ENCODE measurements around the gene ITGB6.

Gene ITGB6

GRCh38 chr2:160085662-160086061 is 114.4 kb downstream of the ITGB6 start:
- DNase-seq = no peak

GRCh38 chr2:160077912-160078810 is 121.9 kb downstream of the ITGB6 start:
- no peak for DNase-seq

GRCh38 chr2:160076914-160077313 is 123.2 kb downstream of the ITGB6 start:
- no peak for DNase-seq

GRCh38 chr2:160076241-160076640 is 123.8 kb downstream of the ITGB6 start:
- no peak for DNase-seq

GRCh38 chr2:160075171-160075570 is 124.9 kb downstream of the ITGB6 start:
- DNase-seq = no peak

- no peak for DNase-seq
Observed at GRCh38 chr2:160073284-160073888, 126.7 kb downstream of the ITGB6 start.

- DNase-seq = no peak
Observed at GRCh38 chr2:160068906-160069305, 131.2 kb downstream of the ITGB6 start.

GRCh38 chr2:160064916-160065315 is 135.2 kb downstream of the ITGB6 start:
- no peak for DNase-seq

GRCh38 chr2:160063879-160064612 is 136.0 kb downstream of the ITGB6 start:
- DNase-seq = no peak

- DNase-seq = no peak
Observed at GRCh38 chr2:160063271-160063670, 136.8 kb downstream of the ITGB6 start.

- DNase-seq = no peak
Observed at GRCh38 chr2:160062292-160063005, 137.6 kb downstream of the ITGB6 start, which contains the start of gene PLA2R1. Gene PLA2R1 (minus strand): TSS chr2:160062615. CDS start chr2:160062403, 212 bp downstream.

GRCh38 chr2:160061944-160062291 is 138.2 kb downstream of the ITGB6 start:
- no peak for DNase-seq

- no peak for DNase-seq
Observed at GRCh38 chr2:160061533-160061932, 138.5 kb downstream of the ITGB6 start.

GRCh38 chr2:160060297-160060696 is 139.8 kb downstream of the ITGB6 start:
- no peak for DNase-seq

GRCh38 chr2:160057356-160057755 is 142.7 kb downstream of the ITGB6 start:
- DNase-seq = no peak

GRCh38 chr2:160055726-160056108 is 144.4 kb downstream of the ITGB6 start:
- DNase-seq = no peak

GRCh38 chr2:160054984-160055725 is 144.9 kb downstream of the ITGB6 start:
- DNase-seq = no peak

- no peak for DNase-seq
Observed at GRCh38 chr2:160053946-160054345, 146.1 kb downstream of the ITGB6 start.

GRCh38 chr2:160052531-160052930 is 147.5 kb downstream of the ITGB6 start:
- no peak for DNase-seq

GRCh38 chr2:160051371-160051800 is 148.7 kb downstream of the ITGB6 start:
- no peak for DNase-seq

- DNase-seq = no peak
Observed at GRCh38 chr2:160050147-160050546, 149.9 kb downstream of the ITGB6 start.

Data from CD4-positive, alpha-beta T cell treated with Interferon alpha-2 for 1 hour (primary cell).